GM18870 (cell line): ENCODE results near the gene ZSCAN20.
"Not testable (repeated sequence)": the region's sequence is repeated elsewhere in the genome, so short reads cannot be mapped to it uniquely, and the experiment has no call there.

Experiments
- ATAC-seq: cut with Tn5 transposase; IDR thresholded peaks from one replicate; pipeline ENCODE4 v1.9.1; 2021; ENCODE audit warnings: moderate library complexity; ENCODE audit not compliant: unreplicated experiment

ZSCAN20 gene

DNA sequence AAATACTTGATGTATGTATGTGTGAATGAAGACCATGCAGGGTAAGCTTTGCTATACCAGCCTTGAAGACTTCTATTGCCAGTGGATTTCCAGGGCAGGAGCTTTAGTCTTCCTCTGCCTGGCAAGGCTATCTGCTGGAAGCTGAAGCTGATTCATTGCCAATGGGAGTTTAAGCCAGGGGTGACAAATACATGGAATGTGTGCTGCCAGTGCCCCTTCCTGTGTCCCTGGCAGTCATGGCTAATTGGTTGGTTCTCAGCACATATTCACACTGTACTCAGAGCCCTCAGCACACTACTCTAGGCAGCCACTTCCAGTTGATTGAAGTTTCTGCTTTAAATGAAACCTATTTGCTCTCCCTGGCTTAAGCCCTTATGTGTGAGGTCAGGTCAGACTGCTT lies 1.5 kb downstream of the ZSCAN20 start:
- no peak for ATAC-seq

- ATAC-seq: no peak
Observed at GRCh38 chr1:33477451-33477850, 5.0 kb downstream of the ZSCAN20 start.

GRCh38 chr1:33482412-33482811 lies 10.0 kb downstream of the ZSCAN20 start:
- no peak for ATAC-seq

GRCh38 chr1:33488624-33489023 lies 16.2 kb downstream of the ZSCAN20 start:
- ATAC-seq: no peak

GRCh38 chr1:33494929-33495328 lies 22.5 kb downstream of the ZSCAN20 start:
- no peak for ATAC-seq

- ATAC-seq: no peak
Observed at GRCh38 chr1:33497410-33497809, 25.0 kb downstream of the ZSCAN20 start.

DNA sequence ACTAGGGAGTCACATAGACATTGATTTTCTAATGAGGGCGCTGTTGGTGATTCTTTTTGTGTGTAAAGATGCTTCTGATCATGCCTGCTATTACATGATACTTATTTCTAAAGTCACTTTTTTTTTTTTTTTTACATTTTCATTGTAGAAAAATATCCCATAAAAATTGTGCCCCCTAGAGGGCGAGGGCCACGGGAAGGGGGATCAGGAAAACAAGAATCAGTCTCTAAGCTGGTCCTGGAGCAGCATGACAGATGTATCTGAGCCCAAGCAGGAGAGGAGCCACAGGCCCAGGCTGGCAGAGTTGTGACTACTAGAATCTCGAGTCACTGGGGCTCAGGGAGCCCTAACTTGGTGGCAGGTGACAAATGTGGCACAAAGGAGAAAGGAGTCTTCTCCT lies 28.1 kb downstream of the ZSCAN20 start:
- no peak for ATAC-seq

GRCh38 chr1:33501309-33501708 lies 28.9 kb downstream of the ZSCAN20 start:
- no peak for ATAC-seq

DNA sequence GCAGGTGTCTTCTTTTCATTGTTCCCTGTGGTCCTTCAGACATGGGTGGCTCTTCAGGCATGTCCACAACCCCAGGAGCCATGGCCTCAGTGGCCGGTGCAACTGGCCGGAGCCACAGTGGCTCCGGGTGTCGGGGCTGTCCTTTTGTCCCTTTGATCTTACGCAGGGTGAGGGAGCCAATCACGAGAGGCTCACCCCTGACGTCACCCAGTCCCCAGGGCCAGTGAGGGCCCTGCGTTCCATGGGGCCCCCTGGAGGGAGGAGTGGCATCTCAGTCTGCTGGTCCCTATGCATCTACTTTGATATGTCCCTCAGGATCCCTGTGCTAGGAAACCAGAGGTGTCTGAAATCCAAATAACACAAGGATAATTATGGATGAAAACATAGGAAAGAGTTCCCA lies 29.3 kb downstream of the ZSCAN20 start:
- no peak for ATAC-seq

DNA sequence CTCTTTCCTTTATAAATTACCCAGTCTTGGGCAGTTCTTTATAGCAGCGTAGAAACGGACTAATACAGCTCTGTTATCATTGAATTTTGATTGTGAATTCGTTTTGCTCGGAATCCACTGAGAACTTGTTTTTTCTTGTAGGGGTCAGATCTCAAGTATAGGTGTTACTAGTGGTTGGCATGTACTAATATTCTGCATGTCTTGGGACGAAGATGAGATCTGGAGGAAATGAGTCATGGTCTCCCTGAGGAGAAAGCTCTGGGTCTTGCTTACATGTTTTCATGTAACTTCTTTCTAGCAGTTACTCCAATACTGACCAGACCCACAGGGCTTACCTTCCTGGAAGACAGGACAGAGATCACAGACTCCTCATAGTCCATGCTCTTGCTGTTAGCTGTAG lies 30.3 kb downstream of the ZSCAN20 start:
- no peak for ATAC-seq

- ATAC-seq: no peak
Observed at GRCh38 chr1:33503506-33503905, 31.1 kb downstream of the ZSCAN20 start.

GRCh38 chr1:33507661-33508060 lies 35.2 kb downstream of the ZSCAN20 start:
- ATAC-seq: no peak

GRCh38 chr1:33508151-33508550 lies 35.7 kb downstream of the ZSCAN20 start:
- no peak for ATAC-seq

DNA sequence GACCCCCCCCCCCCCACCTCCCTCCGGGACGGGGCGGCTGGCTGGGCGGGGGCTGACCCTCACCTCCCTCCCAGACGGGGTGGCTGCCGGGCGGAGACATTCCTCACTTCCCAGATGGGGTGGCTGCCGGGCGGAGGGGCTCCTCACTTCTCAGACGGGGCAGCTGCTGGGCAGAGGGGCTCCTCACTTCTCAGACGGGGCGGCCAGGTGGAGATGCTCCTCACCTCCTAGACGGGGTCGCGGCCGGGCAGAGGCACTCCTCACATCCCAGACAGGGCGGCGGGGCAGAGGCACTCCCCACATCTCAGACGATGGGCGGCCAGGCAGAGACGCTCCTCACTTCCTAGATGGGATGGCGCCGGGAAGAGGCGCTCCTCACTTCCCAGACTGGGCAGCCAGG lies 36.8 kb downstream of the ZSCAN20 start:
- ATAC-seq: not testable (repeated sequence)

DNA sequence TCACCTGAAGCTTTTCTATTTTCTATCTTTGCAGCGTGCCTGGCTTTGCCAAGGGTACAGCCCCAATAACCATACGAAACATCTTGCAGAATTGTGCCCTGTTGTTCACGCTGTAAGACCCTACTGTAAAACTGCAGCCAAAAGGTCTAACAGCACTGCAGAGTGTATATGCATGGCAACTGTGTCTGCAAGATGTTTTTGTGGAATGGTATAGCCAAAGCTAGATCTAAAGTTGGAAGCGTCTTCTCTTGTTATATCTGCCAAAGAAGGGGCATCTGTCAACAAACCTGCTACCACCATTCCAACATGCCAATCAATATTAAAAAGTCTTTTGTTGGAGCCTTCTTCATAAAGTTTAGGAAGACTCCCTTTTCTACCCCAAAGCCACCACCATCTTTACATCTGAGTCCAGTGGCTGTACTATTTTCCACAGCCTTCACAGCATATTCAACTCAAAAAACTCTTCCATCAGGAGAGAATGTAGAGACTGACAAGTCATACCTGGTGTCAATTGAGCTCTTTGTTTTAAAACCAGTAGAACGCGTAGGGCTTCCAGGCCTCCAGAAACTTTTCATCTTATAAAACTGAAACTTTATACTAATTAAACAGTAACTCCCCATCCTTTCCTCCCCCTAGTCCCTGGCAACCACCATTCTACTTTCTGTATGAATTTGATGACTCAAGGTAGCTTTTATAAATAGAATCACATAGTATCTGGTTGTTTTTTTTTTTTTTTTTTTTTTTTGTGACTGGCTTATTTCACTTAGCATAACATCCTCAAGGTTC lies 40.0 kb downstream of the ZSCAN20 start:
- no peak for ATAC-seq

- no peak for ATAC-seq
Observed at GRCh38 chr1:33515112-33515511, 42.7 kb downstream of the ZSCAN20 start.

- no peak for ATAC-seq
Observed at GRCh38 chr1:33515607-33516006, 43.2 kb downstream of the ZSCAN20 start.

- no peak for ATAC-seq
Observed at GRCh38 chr1:33516428-33516827, 44.0 kb downstream of the ZSCAN20 start.

DNA sequence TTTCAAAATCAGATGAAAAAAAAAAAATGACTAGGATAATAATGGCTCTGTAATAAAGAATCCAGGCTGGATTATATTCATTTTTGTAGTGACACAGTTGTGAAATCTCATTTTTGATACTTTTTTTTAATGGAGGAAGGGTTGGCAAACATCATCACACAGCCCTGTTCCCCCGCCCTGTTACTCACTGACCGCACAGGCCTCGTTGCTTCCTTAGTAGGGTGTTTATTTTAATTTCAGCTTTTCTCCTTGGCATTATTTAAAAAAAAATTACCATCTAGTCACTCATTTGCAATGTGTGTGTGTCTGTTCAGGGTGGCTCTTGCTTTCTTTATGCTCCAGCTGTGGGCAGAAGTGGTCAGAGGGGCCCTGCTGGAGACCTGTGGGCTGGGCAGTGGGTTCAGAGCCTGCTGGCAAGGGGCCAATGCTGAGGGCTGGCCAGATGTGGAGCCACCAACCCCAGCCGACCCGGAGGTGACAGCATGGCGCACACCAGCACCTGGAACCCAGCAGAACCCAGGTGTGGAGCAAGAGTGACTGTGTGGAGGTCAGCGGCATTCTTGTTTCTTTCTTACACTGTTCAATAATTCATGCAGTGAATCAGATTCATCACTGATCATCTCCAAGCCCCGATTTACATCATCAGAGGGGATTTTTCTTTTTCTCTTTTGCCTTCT lies 44.6 kb downstream of the ZSCAN20 start:
- no peak for ATAC-seq

DNA sequence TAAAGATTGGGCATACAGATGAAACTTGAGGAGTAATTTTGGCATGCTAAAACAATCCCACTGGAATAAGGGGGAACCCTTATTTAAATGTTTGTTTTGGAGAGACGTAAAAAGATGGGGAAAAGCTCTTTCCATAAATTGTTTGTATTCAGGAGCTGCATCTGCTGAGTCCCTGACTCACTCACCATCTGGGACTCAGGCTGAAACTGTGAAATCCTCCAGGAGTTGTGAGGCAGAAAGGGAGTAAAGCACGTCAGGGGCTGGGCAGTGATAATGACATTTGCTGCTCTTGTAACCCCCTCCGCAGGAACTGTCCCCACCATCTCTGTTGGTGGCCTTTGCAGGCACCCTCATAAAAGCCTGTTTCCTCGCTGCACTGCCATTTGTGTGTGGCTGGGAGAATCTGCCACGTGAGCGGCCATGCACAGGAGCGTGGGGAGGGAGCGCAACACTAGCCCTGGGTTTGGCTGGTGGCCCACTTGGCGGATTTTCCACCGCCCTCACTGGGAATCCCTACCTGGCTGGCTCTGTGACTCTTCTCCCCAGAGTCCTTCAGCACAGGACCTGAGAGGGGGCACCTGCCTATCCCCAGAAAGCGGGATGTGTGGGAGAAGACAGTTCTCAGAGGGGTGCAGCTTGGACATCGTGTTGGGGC lies 45.3 kb downstream of the ZSCAN20 start:
- no peak for ATAC-seq

- ATAC-seq: no peak
Observed at GRCh38 chr1:33519240-33519884, 46.9 kb downstream of the ZSCAN20 start.

GRCh38 chr1:33524586-33524985 lies 52.1 kb downstream of the ZSCAN20 start:
- no peak for ATAC-seq
